ENCODE measurements around the gene VPREB3. TPM values are rescaled to one million over a fixed set of nuclear protein-coding genes. Genes with fewer than 3 reads are reported as not detected.

VPREB3 gene
- total RNA-seq, 2 donors from 2014 or later: 0.90 to 1.7 TPM

DNA sequence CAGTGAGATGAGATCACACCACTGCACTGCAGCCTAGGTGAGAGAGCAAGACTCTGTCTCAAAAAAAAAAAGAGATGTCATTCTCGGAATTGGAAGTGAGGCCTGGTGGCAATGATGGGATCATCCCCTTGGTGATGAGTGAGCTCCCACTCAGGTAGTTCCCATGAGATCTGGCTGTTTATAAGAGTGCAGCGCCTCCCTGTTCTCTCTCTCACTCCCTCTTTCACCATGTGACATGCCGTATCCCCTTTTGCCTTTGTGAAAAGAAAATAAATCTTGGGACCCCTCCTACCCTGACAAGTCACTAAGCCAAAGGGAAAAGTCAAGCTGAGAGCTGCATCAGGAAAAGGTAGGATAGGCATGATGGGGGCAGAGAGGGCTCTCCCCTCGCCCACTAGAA is 32.1 kb downstream of the VPREB3 start:
- Mint-ChIP-seq H3K36me3 (ENCODE audit: insufficient read depth in 2 of 2) (no peaks in the 10 kb centered on the region), H3K9me3 (no peaks in the 10 kb centered on the region), H3K4me1 (ENCODE audit: low read depth) (peaks cover 5% of the 10 kb centered on the region), H3K27me3 (ENCODE audit: low read depth) (no peaks in the 10 kb centered on the region), H3K27ac (no peak overlapping the region), H3K4me3 (no peak overlapping the region)
- DNase-seq: no peak
- no peak for ATAC-seq (replicated peaks in 1 of 2)

DNA sequence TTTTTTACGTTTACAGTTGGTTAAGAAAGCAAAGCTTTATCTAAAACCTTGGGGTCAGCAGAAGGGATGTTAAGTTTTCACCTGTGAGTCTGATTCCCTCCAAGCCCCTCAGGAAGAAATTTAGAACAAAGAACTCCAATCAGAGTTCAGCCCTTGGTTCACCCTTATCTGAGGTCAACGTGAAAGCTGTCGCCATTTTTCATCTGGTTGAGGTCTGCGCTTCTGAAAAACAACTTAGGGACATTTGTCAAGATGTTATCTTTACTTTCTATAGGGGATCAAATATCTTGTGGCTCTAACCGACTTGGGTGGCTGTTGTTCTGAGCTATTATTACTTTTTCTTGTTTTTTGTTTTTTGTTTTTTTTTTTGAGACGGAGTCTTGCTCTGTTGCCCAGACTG is 33.4 kb downstream of the VPREB3 start:
- no peaks in the 10 kb centered on the region for H3K27me3 Mint-ChIP-seq (ENCODE audit: low read depth)
- no peak overlapping the region for H3K27ac Mint-ChIP-seq
- H3K9me3 Mint-ChIP-seq: no peaks in the 10 kb centered on the region
- H3K36me3 Mint-ChIP-seq (ENCODE audit: insufficient read depth in 2 of 2): no peaks in the 10 kb centered on the region
- DNase-seq (no peak), ATAC-seq (replicated peaks in 1 of 2) (no peak)
- H3K4me3 Mint-ChIP-seq: no peak overlapping the region
- peaks cover 9% of the 10 kb centered on the region for H3K4me1 Mint-ChIP-seq (ENCODE audit: low read depth)

DNA sequence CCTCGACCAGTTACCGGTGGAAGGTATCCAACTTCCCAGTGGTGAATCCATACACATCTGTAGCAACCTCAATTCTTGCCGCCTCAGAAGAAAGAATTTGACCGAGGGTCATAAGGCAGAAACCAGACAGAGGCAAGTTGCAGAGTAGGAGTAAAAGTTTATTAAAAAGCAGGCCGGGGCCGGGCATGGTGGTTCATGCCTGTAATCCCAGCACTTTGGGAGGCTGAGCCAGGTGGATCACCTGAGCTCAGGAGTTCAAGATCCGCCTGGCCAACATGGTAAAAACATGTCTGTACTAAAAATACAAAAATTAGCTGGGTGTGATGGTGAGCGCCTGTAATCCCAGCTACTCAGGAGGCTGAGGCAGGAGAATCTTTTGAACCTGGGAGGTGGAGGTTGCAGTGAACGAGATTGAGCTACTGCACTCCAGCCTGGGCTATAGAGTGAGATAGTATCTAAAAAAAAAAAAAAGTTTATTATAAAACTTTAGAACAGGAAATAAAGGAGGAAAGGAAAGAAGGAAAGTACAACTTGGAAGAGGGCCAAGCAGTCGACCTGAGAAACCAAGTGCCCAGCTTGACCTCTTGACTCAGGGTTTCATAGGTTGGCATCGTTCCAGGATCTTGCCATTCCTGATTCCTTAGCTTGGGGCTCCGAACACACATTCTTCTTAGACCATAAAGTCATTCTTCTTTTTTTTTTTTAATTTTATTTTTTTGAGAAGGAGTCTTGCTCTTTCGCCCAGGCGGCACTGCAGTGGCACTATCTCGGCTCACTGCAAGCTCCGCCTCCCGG is 35.7 kb downstream of the VPREB3 start:
- ATAC-seq (replicated peaks in 1 of 2): no peak
- Mint-ChIP-seq H3K27me3 (ENCODE audit: low read depth) (no peaks in the 10 kb centered on the region), H3K9me3 (no peaks in the 10 kb centered on the region)

DNA sequence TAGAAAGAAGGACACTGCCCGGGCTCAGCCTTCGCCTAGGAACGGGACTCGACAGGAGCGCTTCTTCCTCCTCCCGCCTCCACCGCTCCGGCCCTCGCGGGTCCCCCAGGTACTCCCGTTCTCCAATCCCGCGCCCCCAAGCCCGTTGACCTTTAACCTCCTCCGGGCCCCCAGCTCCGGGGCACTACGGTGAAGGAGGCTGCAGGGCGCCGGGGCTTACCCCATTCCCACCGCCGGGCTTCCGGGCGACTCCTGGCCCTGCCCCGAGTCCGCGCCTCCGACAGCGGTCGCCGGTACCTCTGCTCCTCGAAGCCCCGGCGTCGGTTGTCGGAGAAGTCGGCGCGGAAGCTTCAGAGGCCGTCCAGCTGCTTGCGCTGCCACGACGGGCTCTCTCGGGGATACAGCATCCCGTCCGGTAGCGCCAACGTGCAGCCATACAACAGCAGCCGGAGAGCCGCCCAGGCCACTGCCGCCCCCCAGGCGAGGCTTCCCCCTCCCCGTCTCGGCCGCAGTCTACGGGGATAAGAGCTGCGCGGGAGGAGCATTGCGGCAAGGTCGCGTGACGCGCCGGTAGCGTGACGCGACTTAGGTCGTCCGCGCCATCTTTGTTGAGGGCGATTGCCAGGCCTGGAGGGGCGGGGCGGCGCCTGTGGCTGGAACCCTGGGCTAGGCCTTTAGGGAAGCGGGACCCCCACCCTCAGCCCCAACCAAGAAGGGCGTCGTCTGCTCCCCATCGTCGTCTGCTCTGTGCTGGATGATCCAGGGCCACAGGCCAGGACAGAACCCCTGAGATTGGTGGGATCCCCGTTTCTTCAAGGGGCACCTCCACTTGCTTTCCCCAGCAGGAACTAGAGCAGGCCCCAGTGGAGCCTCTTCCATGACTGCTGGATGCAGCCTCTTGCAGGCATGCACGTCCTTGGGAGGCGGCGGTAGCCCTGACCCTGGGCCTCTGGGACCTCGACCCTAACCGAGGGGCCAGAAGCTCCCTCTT is 37.1 kb downstream of the VPREB3 start:
- Mint-ChIP-seq H3K27ac (peak overlapping the region; percentile 7), H3K9me3 (no peaks in the 10 kb centered on the region), H3K4me1 (ENCODE audit: low read depth) (peaks cover 26% of the 10 kb centered on the region), H3K36me3 (ENCODE audit: insufficient read depth in 2 of 2) (peaks cover 2 to 9% of the 10 kb centered on the region in 2 donors), H3K4me3 (peak overlapping the region; percentile 79 to 80), H3K27me3 (ENCODE audit: low read depth) (no peaks in the 10 kb centered on the region)
- DNase-seq (peak; percentile 84 to 86), ATAC-seq (replicated peaks in 1 of 2) (peak; percentile 94)

More for the DNA sequence above, 35.7 kb downstream of the VPREB3 start:
- Mint-ChIP-seq H3K4me3 (no peak overlapping the region), H3K4me1 (ENCODE audit: low read depth) (peaks cover 26% of the 10 kb centered on the region), H3K36me3 (ENCODE audit: insufficient read depth in 2 of 2) (peaks cover 2 to 5% of the 10 kb centered on the region in 2 donors), H3K27ac (no peak overlapping the region)
- DNase-seq: no peak

DNA sequence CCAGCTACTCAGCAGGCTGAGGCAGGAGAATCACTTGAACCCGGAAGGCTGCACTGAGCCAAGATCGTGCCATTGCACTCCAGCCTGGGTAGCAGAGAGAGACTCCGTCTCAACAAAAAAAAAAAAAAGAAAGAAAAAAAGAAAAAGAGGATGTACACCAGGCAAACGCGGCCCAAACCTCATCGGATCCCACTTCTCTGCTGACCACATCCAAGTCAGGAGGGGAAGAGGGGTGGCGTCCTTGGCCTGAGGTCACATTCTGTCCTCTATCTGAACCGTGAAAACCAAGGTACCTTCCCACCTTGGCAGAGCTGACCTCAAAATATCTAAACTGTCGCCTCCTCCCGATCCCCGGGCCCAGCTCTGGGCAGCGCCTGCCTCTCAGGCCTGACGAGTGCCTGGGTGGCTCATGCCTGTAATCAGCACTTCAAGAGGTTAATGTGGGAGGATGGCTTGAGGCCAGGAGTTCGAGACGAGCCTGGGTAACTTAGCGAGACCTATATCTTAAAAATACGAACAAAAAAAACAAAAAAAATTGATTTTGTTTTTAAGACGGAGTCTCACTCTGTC is 38.3 kb downstream of the VPREB3 start:
- no peak overlapping the region for H3K27ac Mint-ChIP-seq

DNA sequence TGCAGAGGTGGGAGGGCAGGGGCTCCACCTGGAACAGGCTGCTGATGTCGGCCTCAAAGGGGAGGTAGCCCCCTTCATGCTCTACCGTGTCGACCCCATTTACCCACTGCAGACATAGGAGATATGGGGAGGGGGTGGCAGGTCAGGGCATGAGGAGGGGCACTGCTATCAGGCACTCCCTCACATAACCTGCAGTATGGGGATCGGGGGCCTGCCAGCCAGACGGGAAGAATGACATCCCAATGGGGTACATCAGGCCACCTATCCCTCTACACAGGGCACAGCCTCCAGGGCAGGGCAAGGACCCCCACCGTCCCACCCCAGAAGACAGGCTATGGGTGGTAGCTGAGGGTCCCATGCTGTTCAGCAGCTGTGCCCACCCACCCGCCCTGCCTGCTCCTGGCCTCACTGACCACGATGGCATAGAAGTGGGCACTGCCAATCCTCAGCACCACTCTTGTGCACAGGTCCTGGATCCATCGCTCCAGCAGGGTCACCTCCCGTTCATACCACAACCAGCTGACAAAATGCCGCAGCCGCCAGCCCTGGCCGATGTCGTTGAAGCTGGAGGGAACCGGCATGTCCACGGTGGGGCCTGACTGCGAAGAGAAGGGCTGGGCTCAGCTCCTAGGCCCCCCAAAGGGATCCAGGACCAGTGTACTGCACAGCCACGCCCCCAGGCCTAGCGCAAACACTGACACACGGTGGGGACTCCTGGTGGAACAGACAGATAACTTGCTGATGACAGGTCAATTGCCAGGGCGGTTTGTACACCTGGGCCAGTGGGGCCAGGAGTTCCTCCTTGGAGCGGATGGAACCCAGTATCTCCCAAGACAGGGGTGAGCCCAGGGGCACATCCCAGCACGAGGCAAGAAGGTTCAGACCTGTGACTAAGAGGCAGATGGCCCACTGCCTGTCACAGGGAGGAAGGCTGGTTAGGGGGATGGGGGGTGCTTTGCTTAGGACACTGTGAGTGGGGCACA is 39.3 kb downstream of the VPREB3 start:
- Mint-ChIP-seq H3K4me1 (ENCODE audit: low read depth) (peaks cover 42% of the 10 kb centered on the region), H3K27me3 (ENCODE audit: low read depth) (no peaks in the 10 kb centered on the region), H3K27ac (no peak overlapping the region), H3K9me3 (no peaks in the 10 kb centered on the region), H3K36me3 (ENCODE audit: insufficient read depth in 2 of 2) (peaks cover 11 to 19% of the 10 kb centered on the region in 2 donors), H3K4me3 (peak overlapping the region; percentile 63 to 80)
- DNase-seq: no peak
- no peak for ATAC-seq (replicated peaks in 1 of 2)

More for the DNA sequence above, 38.3 kb downstream of the VPREB3 start:
- DNase-seq: no peak
- peaks cover 2 to 10% of the 10 kb centered on the region in 2 donors for H3K36me3 Mint-ChIP-seq (ENCODE audit: insufficient read depth in 2 of 2)
- H3K4me3 Mint-ChIP-seq: peak overlapping the region; percentile 63 to 80
- no peaks in the 10 kb centered on the region for H3K9me3 Mint-ChIP-seq
- peaks cover 32% of the 10 kb centered on the region for H3K4me1 Mint-ChIP-seq (ENCODE audit: low read depth)
- H3K27me3 Mint-ChIP-seq (ENCODE audit: low read depth): no peaks in the 10 kb centered on the region
- no peak for ATAC-seq (replicated peaks in 1 of 2)

DNA sequence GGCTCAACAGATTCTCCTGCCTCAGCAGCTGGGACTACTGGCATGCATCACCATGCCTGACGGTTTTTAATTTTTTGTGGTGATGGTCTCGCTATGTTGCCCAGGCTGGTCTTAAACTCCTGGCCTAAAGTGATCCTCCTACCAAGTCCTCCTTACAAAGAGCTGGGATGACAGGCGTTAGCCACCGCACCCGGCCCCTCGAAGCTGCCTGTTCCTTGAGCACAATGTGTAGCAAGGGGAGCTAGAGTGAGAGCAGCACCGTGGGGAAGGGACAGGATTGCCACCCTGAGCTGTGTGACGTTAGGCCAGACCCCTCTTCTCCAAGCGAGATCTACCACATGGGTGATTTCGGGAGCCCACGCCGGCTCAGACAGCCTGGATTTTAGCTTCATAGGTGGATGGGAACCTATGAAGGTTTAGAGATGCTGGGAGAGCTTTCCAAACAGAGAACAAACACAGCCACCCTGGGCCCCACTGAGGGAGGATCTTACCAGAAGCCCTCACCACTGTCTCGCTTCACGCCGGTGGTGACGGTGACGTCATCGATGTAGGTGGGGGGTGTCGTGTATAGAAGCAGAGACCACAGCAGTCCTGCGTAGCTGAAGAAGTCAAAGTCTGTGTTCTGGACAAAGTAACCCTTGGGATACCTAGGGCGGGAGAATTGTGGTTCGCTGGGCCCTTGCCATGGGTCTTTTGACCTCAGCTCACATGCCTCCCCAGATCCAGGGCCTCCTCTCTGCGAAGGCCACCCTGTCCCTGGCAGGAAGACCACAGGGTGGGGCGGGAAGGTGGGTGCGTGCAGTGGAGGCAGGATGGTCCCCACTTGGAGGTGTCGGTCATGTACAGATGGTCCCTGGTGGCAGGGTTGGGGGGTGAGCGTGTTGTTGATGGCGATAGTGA is 40.3 kb downstream of the VPREB3 start:
- no peak for ATAC-seq (replicated peaks in 1 of 2)
- H3K4me1 Mint-ChIP-seq (ENCODE audit: low read depth): peaks cover 51% of the 10 kb centered on the region
- H3K27ac Mint-ChIP-seq: peak overlapping the region; percentile 25
- H3K27me3 Mint-ChIP-seq (ENCODE audit: low read depth): no peaks in the 10 kb centered on the region
- no peaks in the 10 kb centered on the region for H3K9me3 Mint-ChIP-seq
- H3K36me3 Mint-ChIP-seq (ENCODE audit: insufficient read depth in 2 of 2): peaks cover 18 to 28% of the 10 kb centered on the region in 2 donors
- peak overlapping the region; percentile 4 to 63 for H3K4me3 Mint-ChIP-seq
- DNase-seq: peak; percentile 32 to 39

DNA sequence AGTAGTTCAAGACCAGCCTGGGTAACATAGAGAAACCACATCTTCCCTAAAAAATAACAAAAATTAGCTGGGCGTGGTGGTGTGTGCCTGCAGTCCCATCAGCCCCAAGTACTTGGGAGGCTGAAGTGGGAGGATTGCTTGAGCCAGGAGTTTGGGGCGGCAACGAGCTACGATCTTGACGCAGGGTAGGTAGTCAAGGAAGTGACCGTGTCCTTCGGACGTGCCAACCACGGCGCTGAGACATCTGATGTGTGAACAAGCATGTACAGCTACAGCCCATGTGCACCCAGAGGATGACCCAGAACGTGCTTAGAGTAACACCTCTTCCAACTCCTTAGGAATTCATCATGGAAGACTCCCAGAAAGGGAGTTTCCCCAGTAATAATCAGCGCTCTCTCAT is 42.0 kb downstream of the VPREB3 start:
- no peak overlapping the region for H3K27ac Mint-ChIP-seq
- ATAC-seq (replicated peaks in 1 of 2) (no peak), DNase-seq (no peak)
- peaks cover 64% of the 10 kb centered on the region for H3K4me1 Mint-ChIP-seq (ENCODE audit: low read depth)
- H3K4me3 Mint-ChIP-seq: no peak overlapping the region
- no peaks in the 10 kb centered on the region for H3K27me3 Mint-ChIP-seq (ENCODE audit: low read depth)
- peaks cover 19 to 42% of the 10 kb centered on the region in 2 donors for H3K36me3 Mint-ChIP-seq (ENCODE audit: insufficient read depth in 2 of 2)
- H3K9me3 Mint-ChIP-seq: no peaks in the 10 kb centered on the region

DNA sequence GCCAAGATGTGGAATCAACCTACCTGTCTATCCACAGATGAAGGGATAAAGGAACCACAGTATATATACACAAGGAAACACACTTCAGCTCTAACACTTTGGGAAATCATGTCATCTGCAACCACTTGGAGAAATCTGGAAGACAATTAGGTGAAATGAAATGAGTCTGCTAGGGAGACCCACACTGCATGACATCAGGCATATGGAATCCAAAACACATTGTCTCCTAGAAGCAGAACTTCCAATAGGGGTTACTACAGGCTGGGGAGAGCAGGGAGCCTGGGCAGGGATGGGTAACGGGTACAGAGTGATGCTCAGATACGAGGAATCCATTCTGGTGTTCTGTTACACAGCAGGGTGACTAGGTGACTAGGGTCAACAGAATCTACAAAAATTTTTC is 45.1 kb downstream of the VPREB3 start:
- Mint-ChIP-seq H3K4me1 (ENCODE audit: low read depth) (peaks cover 76% of the 10 kb centered on the region), H3K27me3 (ENCODE audit: low read depth) (no peaks in the 10 kb centered on the region), H3K4me3 (peak overlapping the region in 1 of 2 donors; percentile 2), H3K27ac (no peak overlapping the region), H3K36me3 (ENCODE audit: insufficient read depth in 2 of 2) (peaks cover 34 to 61% of the 10 kb centered on the region in 2 donors), H3K9me3 (peaks cover 0 to 2% of the 10 kb centered on the region in 2 donors)
- DNase-seq (no peak), ATAC-seq (replicated peaks in 1 of 2) (no peak)

DNA sequence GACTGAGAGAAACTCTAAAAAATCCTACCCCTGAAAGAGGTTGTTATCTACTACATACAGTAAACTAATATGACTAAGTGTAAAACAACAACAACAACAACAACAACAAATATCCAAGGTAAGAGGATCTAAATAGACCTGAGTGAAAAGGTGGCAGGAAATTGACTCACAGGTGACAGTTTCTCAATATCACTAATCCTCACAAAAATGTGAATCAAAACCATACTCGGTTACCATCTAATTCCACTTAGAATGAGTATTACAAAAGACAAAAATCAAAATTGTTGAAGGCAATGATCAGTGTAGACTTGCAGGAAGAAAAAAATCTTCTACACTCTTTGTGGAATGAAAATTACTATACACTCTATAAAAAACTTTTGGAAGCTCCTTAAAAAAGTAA is 46.0 kb downstream of the VPREB3 start:
- Mint-ChIP-seq H3K27ac (peak overlapping the region; percentile 68), H3K4me3 (peak overlapping the region; percentile 40 to 54), H3K27me3 (ENCODE audit: low read depth) (no peaks in the 10 kb centered on the region), H3K4me1 (ENCODE audit: low read depth) (peaks cover 79% of the 10 kb centered on the region), H3K36me3 (ENCODE audit: insufficient read depth in 2 of 2) (peaks cover 35 to 60% of the 10 kb centered on the region in 2 donors), H3K9me3 (peaks cover 0 to 2% of the 10 kb centered on the region in 2 donors)
- DNase-seq: no peak
- peak; percentile 36 to 51 for ATAC-seq (replicated peaks in 1 of 2)

DNA sequence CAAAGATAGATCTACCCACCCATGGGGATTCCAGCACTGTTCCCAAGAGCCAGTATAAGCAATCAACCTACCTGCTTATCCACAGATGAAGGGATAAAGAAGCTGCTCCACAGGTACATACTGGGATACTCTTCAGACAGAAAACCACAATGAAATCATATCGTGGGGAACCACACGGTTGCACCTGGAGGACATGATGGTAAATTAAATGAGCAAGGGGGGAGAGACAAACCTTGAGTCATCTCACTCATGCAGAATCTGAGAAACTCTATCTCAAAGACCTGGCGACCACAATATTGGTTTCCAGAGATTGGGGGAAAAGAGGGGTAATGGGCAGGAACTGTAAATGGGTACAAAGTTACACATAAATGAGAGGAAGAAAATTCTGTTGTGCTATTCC is 48.9 kb downstream of the VPREB3 start:
- peak; percentile 68 to 78 for ATAC-seq (replicated peaks in 1 of 2)
- Mint-ChIP-seq H3K4me1 (ENCODE audit: low read depth) (peaks cover 97% of the 10 kb centered on the region), H3K4me3 (peak overlapping the region; percentile 62 to 71), H3K9me3 (peaks cover 0 to 2% of the 10 kb centered on the region in 2 donors), H3K27ac (peak overlapping the region; percentile 77), H3K27me3 (ENCODE audit: low read depth) (no peaks in the 10 kb centered on the region), H3K36me3 (ENCODE audit: insufficient read depth in 2 of 2) (peaks cover 45 to 70% of the 10 kb centered on the region in 2 donors)
- peak; percentile 60 to 72 for DNase-seq
